ENCODE measurements around the gene PIGQ.
"Not testable (repeated sequence)": the region's sequence is repeated elsewhere in the genome, so short reads cannot be mapped to it uniquely, and the experiment has no call there.

PIGQ gene

DNA sequence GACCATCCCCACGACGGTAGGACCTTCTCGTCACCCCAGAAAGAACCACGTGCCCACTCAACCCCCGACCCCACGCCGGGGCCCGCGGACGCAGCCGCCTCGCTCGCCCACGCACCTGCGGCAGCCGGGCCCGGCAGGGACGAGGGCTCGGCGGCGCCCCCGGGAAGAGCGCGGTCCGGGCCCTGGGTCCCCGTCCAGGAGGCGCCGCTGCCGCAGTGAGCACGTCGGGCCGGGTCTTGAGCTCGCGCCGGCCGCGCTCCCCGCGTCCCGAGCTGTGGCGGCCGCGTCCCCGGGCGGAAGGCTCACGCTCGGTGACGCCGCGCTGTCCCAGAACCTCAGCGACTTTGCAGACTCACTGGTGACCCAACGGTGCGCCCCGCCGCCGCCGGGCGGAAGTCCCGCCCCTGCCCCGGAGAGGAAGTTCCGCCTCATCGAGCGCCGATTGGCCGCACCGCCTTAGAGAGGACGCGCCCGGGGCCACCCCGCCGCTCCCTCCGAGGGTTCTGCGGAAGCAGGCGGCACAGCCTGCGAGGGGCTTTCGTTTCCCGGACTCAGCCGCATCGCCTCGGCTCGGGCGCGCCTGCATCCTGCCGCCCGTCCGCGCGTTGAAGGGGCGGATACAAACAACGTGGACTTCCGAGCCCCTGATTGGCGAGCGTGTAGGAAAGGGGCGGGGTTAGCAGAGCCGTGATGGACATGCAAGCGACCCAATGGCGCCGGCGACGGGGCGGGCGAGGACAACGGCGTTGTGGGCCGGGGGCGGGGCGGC, 19.3 kb downstream of the PIGQ start:
- peak; percentile 94 to 96 for DNase-seq

DNA sequence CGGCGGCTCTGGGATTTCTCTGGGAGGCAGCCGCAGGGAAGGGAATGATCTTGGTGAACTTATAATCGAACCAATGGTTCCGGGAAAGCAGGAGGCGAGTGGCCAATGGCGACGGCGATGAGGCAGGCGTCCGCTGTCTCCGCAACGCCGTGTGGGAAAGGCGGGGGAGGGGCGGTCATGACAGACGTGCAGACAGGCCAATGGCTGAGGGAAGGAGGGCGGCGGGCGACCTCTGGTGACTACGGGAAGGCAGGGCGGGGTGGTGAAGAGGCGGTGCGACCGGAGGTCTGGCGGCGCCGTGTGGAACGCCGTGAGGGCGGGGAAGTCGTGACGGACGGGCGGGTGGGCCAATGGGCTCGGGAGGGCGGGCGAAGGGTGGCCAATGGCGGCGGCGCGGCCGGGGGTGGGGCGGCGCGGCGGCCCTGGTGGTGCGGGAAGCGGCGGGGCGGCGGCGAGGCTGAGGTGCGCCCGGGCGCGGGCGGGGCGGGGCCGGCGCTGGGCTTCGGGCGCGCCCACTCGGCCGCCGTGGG, 20.0 kb downstream of the PIGQ start, which contains the start of gene RAB40C:
Gene RAB40C (plus strand): TSS at position 409 of the 530 bp plus-strand sequence. CDS start 226 bp downstream, outside the sequence.
- DNase-seq = peak; percentile 97

DNA sequence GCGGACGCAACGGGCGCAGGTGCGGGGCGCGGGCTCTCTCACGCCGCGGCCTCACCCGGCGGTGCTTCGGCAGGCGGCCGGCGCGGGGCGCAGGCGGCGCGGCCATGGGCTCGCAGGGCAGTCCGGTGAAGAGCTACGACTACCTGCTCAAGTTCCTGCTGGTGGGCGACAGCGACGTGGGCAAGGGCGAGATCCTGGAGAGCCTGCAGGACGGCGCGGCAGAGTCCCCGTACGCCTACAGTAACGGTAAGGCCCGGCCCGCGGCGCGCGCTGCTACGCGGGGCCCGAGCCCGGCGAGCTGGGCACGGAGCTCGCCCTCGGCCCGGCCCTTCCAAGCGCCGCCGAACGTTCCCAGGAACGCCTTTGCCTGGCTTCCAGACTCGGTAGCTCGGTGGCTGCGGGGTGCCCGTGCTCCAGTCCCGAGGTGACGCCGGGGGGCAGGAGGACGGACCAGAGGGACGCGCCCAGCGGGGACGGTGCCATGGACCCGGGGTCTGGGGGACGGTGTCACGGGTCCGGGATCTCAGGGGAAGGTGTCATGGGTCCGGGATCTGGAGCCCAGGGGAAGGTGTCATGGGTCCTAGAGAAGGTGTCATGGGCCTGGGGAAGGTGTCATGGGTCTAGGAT, 20.5 kb downstream of the PIGQ start:
- DNase-seq = no peak

DNA sequence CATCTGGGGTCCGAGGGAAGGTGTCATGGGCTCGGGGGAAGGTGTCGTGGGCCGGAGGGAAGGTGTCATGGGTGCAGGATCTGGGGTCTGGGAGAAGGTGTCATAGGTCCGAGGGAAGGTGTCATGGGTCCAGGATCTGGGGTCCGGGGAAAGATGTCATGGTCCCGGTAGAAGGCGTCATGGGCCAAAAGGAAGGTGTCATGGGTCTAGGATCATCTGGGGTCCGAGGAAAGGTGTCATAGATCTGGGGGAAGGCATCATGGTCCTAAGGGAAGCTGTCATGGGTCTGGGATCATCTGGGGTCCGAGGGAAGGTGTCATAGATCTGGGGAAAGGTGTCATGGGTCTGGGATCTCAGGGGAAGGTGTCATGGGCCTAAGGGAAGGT, 21.0 kb downstream of the PIGQ start:
- DNase-seq = no peak

DNA sequence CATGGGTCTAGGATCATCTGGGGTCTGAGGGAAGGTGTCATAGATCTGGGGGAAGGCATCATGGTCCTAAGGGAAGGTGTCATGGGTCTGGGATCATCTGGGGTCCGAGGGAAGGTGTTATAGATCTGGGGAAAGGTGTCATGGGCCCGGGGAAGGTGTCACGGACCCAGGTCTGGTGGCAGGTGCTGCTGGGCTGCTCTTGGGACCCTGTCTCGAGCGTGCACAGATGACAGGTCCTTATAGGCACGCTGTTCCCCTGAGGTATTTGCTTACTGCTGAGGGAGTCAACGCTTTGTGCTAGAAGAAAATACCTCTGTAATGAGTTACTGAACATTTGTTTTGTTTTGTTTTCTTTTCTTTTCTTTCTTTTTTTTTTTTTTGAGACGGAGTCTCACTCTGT, 21.5 kb downstream of the PIGQ start:
- no peak for DNase-seq

DNA sequence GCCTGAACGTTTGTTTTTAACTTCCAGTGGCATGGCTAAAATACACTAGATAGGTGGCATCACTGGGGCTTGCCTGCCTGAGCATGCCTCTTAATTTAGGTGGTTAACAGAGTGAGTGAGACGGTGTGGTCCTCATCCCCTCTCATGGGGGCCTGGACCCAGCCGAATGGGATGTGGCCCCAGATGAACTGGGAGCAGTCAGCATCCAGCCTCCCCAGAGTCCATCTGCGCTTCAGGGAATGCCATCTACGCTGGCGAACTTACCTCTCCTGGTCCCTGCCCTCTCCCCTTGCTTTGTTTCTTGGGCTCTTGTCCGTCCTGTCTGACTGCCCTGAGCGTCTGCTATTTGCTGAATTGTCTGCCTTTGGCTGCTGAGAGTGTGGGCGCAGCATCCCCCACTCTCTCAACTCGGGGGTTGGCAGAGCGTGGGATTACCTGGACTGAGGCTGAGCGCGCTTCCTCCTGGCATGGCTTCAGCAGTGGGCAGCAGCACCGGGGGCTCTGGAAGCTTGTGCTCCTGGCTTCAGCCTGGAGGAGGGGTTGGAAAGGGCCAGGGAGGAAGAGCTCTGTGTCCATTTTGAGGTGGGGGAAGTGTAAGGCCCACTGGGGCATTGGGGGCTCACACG, 22.2 kb downstream of the PIGQ start:
- DNase-seq = no peak

DNA sequence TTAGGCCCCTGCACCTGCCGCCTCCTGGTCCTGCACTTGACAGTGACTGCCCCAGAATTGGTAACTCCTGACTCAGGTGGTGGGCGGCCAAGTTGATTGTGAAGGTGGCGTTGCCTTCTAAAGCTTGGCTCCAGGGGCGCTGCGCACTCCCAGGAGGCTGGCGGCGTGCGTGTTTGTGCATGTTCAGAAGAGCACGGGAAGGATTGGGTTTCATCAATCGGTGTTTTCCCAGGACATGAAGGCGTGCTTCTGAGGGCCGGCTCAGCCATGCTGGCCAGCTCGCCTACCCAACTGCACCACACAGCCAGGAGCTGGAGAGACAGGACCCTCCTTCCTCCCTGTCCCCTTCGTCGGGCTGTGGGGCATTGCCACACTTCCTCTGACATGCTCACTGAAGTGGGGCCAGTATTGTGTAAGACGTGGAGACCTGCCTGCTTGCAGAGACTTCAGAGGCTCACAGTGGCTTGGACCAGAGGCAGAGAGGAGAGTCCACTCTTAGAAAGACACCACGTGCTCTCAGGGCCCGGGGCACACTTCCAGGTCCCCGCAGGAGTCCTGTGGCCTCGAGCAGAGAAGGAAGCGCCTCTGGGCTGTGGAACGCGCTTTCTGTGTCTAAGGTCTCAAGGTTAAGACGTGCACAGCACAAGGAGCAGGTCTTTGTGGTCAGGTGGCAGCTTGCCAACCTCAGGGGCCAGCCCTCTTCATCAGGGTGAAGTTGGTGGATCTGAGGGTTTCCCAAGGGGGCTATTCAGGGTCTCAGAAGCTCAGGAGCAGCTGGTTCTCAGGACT, 22.9 kb downstream of the PIGQ start:
- peak; percentile 53 to 63 for DNase-seq

DNA sequence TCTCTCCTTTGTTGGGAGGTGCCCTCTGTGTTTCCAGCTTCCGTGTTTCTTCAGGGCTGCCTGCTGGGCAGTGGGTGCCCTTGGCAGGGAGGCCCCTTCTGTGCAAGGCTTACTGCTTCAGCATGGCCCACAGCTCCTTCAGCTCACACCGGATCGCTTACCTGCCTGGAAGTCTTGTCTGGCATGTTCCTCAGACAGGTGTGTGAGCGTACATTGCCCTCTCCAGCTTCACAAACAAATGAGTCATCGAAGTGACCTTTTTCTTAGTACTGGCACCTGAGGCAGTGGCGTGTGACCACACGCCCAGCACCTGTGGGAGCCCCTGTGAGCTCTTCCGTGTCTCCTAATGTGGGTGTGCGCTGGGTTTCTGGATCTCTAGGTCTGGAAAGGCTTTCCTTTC, 23.6 kb downstream of the PIGQ start:
- no peak for DNase-seq

DNA sequence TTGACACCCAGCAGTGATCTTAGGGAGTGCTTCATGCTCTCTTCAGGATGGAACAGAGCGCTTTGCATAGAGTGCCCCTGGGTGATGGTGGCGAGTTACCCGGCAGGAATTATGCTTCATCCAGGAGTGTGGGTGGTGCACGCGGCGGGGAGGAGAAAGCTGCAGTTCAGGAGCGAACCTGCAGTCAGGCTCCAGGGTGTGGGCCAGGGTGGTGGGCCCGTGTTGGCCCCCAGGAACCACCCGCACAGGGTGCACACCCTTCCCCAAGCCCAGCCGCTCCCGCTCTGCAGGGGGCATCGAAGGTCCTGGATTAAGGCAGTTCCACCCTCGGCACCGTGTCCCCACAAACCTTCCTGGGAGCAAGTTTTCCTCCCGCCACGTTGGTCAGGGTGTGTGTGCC, 24.0 kb downstream of the PIGQ start:
- no peak for DNase-seq

DNA sequence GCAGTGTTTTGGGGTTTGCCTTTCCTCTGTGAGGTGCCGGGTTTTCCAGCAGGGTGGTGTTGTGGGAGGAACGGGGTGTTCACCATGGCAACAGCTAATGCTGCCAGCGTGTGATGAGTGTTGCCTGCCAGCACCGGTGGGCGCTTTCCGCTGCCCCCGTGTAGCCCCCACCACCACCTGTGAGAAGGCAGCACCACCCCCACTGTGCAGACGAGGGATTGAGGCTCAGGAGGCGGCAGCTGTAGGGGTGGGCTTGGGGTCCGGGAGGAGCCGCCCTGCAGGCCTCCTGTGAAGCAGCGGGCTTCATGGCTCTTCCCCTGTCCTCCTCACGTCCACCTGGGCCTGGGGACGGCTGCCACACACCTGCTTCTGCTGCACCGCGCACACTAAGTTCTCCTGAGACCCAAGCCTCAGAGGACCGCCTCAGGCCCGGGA, 25.3 kb downstream of the PIGQ start:
- no peak for DNase-seq

DNA sequence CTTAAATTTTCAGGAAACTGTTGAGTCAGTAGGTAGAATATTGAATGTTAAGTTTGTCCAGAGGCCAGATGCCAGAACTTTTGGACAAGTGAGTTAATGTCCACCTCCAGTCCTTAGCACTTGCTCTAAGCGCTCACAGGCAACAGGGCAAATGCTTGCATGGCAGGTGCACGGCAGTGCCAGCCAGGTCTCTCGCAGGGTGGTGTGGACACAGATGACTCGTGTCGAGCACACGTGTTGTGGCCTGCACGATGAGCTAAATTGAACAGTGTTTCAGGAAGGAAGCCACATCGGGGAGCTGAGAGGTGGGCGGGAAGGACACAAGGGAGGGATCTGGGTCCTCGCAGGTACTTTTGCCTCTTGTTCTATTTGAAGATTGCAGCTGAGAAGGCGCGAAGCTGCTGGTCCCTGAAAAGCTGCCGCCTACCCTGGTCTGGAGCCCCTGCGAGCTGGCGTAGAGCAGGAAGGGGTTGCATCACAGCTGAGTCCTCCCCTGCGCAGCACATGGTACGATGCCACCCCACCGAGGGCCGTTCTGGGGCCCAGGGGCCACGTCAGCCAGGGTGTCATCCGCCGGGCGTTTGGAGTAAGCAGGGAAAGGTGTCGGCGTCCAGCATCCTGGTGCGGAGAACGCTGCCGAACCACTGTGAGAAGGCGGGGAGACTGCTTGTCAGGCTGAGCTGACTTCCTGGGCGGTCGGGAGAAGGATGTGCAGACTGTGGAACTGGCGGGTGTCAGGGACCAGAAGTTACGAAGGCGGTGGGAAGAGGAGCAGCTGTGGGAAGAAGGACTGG, 26.4 kb downstream of the PIGQ start:
- DNase-seq = no peak

DNA sequence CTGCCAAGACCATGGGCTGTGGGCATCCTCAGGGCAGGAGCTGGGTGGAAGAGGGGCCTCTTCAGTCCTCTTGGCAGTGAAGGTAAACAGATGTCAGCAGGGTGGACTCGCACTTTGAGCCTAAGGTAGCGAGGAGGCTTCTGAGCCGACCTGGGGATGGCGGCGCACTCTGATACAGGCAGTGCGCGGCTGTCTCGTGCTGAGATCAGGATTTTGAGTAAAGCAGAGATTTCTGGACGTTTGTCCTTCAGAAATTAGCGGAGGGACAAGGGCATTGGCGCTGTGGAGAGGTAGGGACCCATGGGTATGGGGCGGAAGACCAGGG, 26.9 kb downstream of the PIGQ start:
- no peak for DNase-seq

DNA sequence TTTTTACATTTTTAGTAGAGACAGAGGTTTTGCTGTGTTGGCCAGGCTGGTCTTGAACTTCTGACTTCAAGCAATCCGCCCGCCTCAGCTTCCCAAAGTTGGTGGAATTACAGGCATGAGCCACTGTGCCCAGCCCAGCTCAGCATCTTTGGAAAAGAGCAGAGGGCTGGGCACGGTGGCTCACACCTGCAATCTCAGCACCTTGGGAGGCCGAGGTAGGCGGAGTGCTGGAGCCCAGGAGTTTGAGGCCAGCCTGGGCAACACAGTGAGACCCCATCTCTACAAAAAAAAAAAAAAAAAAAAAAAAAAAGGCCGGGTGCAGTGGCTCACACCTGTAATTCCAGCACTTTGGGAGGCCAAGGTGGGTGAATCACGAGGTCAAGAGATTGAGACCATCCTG, 27.9 kb downstream of the PIGQ start:
- not testable (repeated sequence) for DNase-seq

DNA sequence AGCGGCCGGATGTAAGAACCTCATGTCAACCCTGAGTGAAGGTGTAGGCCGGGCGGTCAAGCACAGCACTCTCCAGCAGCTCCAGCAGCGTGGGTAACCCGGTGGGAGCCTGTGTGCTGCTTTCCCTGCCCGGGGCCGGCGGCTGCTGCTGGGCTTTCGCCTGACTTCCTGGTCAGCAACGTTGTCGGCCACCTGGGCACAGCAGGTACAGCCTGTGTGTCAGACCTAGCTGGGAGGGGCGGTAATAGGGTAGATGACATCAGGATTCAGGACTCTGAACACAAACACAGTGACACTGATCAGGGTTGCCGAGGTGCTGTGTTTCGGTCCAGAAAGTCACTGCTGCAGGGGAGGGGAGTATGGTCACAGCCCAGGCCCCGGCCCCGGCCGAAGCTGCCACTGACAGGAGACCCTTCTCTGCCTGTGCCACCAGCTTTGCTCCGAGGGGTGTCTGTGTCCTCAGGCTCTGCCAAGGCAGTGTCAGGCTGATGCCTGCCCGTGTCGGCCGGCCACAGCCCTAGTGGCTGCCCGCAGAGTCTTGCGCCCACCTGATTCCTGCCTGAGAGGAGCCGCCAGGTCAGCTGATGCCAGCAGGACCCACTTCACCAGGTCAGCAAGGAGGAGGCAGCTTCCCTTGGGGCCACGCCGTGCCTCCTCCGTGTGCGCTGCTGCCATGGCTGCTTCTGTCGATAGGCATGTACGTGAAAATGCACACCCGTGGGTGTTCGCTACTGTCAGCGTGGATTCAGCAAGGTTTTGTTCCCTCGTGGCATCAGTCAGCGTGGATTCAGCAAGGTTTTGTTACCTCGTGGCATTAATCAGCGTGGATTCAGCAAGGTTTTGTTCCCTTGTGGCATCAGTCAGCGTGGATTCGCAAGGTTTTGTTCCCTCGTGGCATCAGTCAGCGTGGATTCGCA, 29.3 kb downstream of the PIGQ start:
- DNase-seq = no peak

DNA sequence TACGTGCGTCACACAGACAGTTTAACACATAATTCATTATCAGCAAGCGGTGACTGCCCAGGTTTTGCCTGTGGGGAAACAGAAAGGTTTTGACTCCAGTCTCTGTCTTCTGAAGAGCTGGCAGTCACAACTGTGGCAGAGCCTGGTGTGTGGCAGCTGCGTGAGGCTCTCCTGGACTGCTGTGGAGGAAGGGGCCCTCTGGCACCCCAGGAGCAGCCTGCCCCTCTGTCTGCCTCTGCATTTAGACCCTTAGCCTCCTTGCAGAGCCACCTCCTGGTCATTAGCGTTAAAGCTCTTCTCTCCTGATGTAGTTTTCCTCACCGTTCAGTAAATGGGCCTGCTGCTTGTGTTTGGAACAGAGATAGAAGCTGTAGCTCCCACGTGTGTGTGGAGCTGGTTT, 31.0 kb downstream of the PIGQ start:
- peak; percentile 32 to 78 for DNase-seq

DNA sequence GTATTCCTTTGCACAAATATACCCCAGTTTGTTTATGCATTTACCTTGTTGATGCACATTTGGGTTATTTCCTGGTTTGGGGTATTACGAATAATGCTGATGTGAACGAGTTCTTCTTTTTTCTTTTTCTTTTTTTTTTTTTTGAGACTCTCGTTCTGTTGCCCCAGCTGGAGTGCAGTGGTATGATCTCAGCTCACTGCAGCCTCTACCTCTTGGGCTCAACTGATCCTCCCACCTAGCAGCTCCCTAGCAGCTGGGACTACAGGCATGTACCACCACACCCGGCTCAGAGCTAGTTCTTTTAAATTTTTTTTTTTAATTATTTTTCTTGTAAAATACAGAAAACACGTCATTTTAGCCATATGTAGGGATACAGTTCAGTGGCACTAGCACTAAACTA, 34.2 kb downstream of the PIGQ start:
- DNase-seq = no peak

DNA sequence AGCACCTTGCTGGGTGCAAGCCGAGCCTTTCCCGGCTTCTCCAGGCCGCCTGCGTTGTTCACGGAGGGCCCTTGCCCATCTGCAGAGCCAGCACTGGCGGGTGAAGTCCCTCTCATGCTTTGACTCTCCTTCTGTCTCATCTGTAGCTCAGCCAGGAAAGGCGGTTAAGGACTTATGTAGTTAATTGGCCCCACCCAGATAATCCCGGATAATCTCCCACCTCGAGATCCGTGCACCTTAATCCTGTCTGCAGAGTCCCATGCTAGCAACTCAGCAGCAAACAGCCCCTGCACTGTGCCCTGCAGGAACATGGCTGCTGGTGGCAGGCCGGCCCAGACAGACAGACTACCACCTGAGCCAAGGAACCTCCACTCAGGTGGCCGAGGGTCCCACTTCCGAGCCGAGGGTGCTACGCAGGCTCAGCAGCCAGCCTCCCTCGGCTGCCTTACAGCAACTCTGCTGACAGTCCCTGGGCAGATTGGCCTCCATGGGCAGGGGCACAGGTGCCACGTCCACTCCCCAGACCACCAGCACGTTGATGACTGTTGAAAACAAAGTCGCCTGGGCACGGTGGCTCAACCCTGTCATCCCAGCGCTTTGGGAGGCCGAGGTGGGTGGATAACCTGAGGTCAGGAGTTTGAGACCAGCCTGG, 37.0 kb downstream of the PIGQ start:
- peak; percentile 97 to 99 for DNase-seq

DNA sequence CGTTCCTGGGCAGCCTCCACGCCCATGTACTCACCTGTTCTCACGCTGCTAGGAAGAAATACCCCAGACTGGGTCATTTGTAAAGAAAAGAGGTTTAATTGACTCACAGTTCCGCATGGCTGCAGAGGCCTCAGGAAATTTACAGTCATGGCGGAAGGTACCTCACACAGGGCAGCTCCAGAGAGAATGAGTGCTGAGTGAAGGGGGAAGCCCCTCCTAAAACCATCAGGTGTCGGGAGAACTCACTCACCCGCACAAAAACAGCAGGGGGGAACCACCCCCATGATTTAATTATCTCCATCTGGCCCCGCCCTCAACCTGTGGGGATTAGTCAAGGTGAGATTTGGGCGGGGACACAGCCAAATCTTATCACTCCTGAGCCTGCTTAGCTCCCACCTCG, 38.3 kb downstream of the PIGQ start:
- DNase-seq = no peak

DNA sequence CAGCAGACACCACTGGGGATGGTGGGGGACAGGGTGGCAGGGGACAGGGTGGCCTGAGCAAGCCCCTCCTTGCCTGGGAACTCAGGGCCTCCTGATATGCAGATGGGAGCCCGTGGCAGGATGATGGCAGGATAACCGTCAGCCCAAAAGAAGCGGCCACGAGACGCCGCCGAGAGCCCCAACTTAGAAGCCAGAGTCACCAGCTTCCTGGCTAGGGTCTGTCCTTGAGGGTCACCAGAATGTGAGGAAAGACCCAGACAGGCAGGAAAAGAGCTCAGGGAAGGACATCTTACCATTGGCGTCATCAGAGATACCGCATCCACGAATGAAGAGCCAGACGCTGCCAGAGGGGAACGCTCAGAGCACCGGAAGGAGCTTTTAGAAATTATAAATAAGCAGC, 39.5 kb downstream of the PIGQ start:
- no peak for DNase-seq

DNA sequence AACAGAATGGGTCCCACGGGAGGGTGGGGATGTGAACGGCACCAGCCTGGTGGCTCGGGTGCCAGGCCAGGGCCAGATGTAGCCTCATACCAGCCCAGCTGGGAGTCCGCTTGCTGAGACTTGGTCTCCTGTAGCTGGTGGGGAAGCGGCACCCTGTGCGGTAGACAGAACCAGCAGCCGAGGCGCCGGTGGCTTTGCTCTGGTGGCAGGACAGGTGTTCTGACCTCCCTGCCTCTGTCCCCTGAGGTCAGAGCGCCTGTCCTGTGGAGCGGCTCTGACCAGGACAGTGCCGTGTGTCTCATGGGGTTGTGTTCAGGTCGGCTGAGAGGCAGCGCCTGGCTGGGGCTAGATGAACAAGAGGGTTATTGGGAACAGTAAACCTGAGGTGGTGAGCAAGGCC, 40.2 kb downstream of the PIGQ start:
- DNase-seq = no peak
